ENCODE results near the gene PLAC8L1.
A peak's percentile ranks its signal among the peaks of the same experiment; 100 is the strongest.

The PLAC8L1 gene

GRCh38 chr5:146042628-146043279 is 62.6 kb downstream of the PLAC8L1 start:
- no peak for DNase-seq (ENCODE audit: low spot score)

GRCh38 chr5:146041180-146041789 is 64.1 kb downstream of the PLAC8L1 start:
- DNase-seq (ENCODE audit: low spot score): peak; percentile 37

DNA sequence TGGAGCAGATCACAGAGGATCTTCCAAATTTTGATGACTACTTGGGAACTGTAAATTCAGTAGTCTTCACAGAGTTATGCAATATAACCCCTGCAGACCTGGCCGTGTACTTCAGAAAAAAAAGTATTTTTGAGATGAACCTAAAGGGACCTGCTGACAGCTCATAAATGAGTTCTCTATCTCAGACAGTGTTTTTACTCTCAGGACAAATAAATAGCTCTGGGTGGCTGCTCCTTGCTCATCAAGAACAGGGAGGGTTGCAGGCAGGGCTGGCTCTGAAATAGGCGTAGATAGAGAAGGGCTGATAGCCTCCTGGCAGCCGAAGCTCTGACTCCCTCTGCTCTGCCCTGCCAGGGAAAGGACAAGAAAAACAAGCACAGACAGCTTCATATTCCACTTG is 64.8 kb downstream of the PLAC8L1 start:
- DNase-seq (ENCODE audit: low spot score): no peak

GRCh38 chr5:146039420-146039819 is 66.0 kb downstream of the PLAC8L1 start:
- no peak for DNase-seq (ENCODE audit: low spot score)

- no peak for DNase-seq (ENCODE audit: low spot score)
These were observed 70.8 kb downstream of the PLAC8L1 start for GRCh38 chr5:146034605-146035004.
